ENCODE results near the gene GRAMD2B.
"Not testable (repeated sequence)": the region's sequence is repeated elsewhere in the genome, so short reads cannot be mapped to it uniquely, and the experiment has no call there.

GRAMD2B gene

DNA sequence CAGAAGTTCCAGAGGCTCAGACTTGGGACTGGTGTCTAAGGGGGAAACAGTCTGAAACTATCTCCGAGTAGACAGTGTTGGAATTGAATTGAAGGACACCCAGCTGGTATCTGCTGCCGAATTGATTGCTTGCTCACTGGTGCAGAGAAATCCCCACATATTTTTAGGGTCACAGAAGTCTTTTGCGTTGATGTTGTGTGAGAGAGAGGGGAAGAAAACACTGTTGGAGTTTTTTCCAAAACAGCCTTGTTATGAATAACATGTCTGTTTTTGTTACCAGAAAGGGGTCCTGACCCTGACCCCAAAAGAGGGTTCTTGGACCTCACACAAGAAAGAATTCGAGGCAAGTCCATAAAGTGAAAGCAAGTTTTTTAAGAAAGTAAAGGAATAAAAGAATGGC, 90.5 kb downstream of the GRAMD2B start:
- no peak for DNase-seq
- ATAC-seq, result no peak

GRCh38 chr5:126514131-126514557, 90.9 kb downstream of the GRAMD2B start:
- ATAC-seq (no peak), DNase-seq (no peak)

- DNase-seq, result no peak
- ATAC-seq, result no peak
Observed at GRCh38 chr5:126514558-126515141, 91.4 kb downstream of the GRAMD2B start.

DNA sequence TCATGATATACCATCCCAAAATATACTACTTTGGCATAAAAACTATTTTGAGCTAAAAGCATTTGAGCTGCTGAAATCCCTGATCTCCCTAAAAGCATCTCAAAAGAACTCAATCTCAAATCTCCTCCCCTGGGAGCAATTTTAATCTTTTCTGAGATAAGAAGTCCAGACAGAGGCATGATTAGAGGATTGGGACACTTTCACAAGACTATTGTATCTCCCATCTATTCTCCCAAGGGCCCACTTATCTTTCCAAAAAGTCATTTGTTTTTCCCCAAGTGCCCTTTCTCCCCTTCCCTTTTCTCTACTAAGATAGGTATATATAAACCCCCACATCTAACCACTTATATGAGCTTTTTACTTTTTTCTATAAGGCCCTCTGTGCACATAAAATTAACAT, 92.1 kb downstream of the GRAMD2B start:
- ATAC-seq (no peak), DNase-seq (no peak)

GRCh38 chr5:126516133-126516532, 92.9 kb downstream of the GRAMD2B start:
- DNase-seq, result no peak
- ATAC-seq, result no peak

DNA sequence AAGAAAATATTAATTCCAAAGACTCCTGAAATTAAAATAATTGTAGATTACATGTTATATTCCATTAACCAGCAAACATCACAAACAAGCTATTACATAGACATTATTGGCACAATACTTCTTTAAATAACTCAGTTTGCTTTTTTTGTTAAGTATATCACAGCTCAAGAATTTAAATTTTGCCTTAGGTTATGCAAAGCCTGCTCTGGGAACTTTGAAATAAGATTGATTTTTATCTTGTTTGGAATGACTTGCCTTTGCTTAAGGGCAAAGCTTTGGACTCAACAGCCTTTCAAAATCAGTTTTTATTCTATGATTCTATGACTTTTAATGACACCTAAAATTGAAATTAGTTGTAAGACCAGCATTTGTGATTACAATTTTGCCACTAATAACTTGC, 93.6 kb downstream of the GRAMD2B start:
- ATAC-seq, result no peak

GRCh38 chr5:126519223-126519622, 96.0 kb downstream of the GRAMD2B start:
- ATAC-seq, DNase-seq: not testable (repeated sequence)

More for the DNA sequence above, 93.6 kb downstream of the GRAMD2B start:
- DNase-seq, result no peak

- ATAC-seq, result no peak
- DNase-seq, result no peak
Observed at GRCh38 chr5:126519637-126520592, 96.7 kb downstream of the GRAMD2B start.

- DNase-seq, result no peak
- ATAC-seq, result no peak
Observed at GRCh38 chr5:126520593-126520953, 97.4 kb downstream of the GRAMD2B start.

- ATAC-seq (no peak), DNase-seq (no peak)
Observed at GRCh38 chr5:126521130-126521529, 97.9 kb downstream of the GRAMD2B start.

DNA sequence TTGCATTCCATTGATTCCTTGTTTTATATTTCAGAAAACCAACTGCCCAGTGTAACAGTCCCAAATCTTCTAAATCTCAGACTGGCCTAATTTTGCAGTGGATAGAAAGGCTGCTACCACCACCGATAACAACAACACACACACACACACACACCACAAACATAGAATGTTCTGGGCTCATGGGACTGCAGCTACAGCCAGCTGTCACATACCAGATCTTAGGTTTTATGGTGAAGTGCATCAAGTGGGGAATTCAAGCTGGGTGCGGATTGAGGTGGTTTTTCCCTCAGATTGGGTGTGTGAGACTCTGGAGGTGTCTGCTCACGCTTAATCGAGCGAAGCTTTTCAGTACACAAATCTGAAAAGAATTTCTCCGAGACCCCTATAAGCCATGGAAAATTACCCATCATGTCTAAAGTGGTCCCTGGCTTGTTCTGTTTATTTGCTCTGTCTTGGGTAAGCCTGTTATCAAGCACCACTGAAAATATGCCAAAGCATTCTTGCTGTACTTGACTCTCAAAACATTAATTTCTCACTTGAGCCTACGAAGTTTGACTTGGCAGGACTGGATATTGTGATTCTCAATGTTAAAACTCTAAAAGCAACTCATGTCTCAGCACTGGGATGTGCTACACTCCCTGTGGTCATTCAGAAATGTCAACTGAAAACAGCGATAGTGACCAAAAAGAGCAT, 100.8 kb downstream of the GRAMD2B start:
- ATAC-seq (no peak), DNase-seq (no peak)

DNA sequence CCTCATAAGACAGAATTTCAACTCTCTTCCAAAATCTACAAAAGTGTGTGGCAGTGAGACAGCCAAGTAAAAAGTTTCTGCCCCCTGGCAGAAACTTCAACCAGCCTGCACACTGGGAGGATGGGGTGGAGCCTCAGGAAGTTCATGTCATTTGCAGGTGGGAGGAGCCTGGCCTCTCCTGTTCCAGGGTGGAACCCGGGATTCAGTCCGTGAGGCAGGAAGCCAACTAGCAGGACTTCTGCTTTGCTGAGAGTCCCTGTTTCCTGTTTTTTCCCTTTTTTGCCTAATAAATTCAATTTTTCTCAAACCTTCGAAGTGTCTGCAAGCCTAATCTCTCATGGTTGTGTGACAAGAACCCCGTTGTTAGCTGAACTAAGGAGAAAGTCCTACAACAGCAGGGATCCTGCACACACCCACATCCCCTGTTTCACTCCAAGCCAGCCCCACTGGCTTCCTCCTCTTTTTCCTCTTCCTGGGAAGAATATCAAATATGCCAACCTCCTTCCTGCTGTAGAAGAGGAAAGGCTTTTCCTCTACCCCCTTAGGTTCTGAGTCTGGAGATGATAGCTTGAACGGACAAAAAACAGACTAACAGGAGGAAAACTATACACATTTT, 102.5 kb downstream of the GRAMD2B start:
- DNase-seq, result no peak
- no peak for ATAC-seq

DNA sequence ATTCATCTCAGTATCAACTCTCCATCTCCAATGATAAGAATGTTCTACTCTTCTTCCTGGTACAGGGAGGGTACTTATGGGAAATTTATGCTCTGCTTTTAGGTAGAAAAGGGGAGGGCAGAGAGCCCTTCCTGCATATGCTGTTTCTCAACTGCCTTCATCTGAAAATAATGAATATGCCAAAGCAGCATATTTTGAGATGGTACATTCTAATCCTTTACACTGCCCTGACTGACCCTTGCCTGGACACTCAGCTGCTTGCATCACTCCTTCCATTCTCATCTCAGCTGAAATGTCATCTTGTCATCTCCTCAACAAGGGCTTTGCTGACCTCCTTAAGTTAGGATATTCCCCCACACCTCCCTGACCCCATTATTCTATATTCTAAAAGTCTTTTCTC, 103.3 kb downstream of the GRAMD2B start:
- DNase-seq, result no peak
- ATAC-seq, result no peak

DNA sequence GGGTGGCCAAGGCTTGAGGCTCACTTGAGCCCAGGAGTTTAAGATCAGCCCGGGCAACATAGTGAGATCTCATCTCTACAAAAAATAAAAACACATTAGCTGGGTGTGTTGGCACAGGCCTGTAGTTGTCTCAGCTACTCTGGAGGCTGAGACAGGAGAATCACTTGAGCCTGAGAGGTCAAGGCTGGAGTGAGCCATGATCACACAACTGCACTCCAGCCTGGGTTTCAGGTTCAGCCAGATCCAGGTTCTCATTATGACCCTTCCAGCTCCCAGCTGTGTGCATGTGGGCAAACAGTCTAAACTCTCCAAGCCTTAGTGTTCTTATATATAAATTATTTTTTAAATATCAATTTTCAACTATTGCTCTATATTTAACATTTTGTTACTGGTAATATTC, 103.9 kb downstream of the GRAMD2B start:
- ATAC-seq, result no peak
- no peak for DNase-seq

- DNase-seq (no peak), ATAC-seq (no peak)
Observed at GRCh38 chr5:126527892-126528291, 104.7 kb downstream of the GRAMD2B start.

DNA sequence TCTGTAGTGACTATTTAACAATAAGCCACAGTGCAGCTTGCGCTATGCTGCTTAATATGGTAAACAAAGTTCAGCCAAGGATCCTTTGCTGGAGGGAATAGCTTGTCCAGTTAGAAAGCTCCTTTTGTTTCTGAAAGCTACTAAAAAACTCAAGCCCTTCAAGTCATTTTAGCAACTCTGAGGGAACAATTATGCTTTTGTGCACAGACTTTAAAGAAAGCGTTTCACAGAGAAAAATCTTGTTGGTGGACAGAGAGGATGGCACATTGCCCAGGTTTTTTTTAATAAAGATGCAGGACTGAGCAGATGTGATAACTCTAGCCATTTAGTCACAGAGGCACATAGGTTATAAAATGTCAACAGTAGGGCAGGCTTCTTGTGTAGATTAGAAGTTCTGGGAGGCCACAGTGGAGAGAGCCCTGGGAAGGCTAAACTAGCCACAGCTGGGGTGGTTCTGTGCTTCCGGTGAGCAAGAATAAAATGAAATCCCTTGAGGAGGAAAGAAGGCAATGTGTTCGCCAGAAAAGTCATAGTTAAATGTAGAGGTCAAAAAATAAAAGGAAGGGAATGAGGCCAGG, 108.4 kb downstream of the GRAMD2B start:
- DNase-seq (no peak), ATAC-seq (no peak)

GRCh38 chr5:126534553-126534952, 111.3 kb downstream of the GRAMD2B start:
- ATAC-seq (no peak), DNase-seq (no peak)

DNA sequence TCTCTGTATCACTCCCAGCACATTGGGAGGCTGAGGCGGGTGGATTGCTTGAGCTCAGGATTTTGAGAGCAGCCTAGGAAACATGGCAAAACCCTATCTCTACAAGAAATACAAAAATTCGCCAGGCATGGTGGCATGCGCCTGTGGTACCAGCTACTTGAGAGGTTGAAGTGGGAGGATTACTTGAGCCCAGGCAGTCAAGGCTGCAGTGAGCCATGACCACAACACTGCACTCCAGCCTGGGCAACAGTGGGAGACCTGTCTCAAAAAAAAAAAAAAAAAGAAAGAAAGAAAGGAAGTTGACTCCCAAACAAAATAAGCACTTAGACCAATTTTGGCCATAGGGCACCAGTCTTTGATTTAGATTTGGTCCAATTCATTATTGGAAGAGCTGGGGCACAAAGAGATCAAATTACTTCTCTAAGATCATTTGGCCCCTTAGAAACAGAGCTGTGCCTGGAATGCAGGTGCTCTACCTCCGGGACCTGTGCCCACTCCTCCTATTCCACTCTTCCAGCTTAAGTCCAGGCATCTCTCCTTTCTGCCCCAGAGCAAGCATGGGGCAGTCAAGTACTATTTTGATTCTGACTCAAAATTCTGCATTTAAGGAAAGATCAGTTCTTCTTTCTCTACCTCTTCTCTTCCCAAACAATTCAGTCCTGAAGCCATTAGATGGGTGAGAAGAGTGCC, 112.8 kb downstream of the GRAMD2B start:
- ATAC-seq (no peak), DNase-seq (no peak)

DNA sequence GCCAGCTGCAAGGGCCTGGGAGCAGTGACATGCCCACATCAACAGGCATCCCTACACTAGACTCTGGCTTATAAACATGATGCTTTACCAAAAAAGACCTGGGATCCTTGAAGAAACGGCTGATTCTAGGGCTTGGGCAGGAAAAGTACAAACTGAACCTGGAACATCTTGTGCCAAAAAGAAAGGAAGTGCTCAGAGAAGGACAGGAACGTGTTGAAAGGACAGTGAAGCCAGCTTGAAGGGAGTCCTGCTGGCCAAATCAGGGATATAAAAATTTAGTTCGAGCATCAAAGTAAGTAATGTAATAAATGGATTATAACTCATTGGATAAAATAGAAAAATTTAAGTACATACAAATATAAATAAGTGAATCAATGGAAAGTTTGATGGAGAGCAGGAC, 113.7 kb downstream of the GRAMD2B start:
- DNase-seq (no peak), ATAC-seq (no peak)

- ATAC-seq (no peak), DNase-seq (no peak)
Observed at GRCh38 chr5:126538579-126538978, 115.4 kb downstream of the GRAMD2B start.

DNA sequence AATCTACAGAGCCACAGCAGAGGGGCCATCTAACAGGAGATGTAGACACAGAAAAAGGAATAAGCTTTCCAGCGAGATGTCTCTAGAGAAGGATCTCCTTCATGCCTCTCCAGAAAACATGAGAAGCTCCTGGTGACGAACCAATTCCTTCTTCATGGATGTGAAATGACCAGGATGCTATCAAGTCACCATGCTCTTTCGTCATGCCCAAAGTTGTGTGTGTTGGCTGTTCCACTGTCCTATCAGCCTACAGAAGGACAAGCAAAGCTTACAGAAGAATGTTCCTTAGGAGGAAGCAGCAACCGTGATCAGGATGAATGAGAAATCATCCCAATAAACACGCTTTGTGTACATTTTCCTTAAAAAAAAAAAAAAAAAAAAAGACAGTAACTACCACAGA, 117.4 kb downstream of the GRAMD2B start:
- ATAC-seq (no peak), DNase-seq (no peak)

GRCh38 chr5:126542441-126542840, 119.2 kb downstream of the GRAMD2B start:
- ATAC-seq, result no peak
- no peak for DNase-seq

Data from stimulated activated naive CD8-positive, alpha-beta T cell treated with anti-CD3 and anti-CD28 coated beads, Interleukin-15, Interleukin-2, amounts not matched to agents 100 U/mL and 50 U/mL, for 24 hours (primary cell).